ENCODE results near the gene HLA-DQB2.

The HLA-DQB2 gene

GRCh38 chr6:32718879-32719278 is 44.5 kb downstream of the HLA-DQB2 start:
- DNase-seq (ENCODE audit: low read depth): no peak
- TF ChIP-seq CTCF (IDR thresholded peaks at IDR 0.05; ENCODE audit: control insufficient read depth, insufficient read depth, low read depth, low read length, missing control alignments): no peak
- H3K4me3 ChIP-seq (ENCODE audit: control insufficient read depth, low read depth, low read length): no peak overlapping the region

- no peak for DNase-seq (ENCODE audit: low read depth)
- no peak overlapping the region for H3K4me3 ChIP-seq (ENCODE audit: control insufficient read depth, low read depth, low read length)
- TF ChIP-seq CTCF (IDR thresholded peaks at IDR 0.05; ENCODE audit: control insufficient read depth, insufficient read depth, low read depth, low read length, missing control alignments): no peak
Observed at GRCh38 chr6:32716396-32716795, 46.9 kb downstream of the HLA-DQB2 start.

- no peak overlapping the region for H3K4me3 ChIP-seq (ENCODE audit: control insufficient read depth, low read depth, low read length)
- TF ChIP-seq CTCF (IDR thresholded peaks at IDR 0.05; ENCODE audit: control insufficient read depth, insufficient read depth, low read depth, low read length, missing control alignments): no peak
- no peak for DNase-seq (ENCODE audit: low read depth)
Observed at GRCh38 chr6:32713241-32713640, 50.1 kb downstream of the HLA-DQB2 start.

- DNase-seq (ENCODE audit: low read depth): no peak
- TF ChIP-seq CTCF (IDR thresholded peaks at IDR 0.05; ENCODE audit: control insufficient read depth, insufficient read depth, low read depth, low read length, missing control alignments): no peak
- no peak overlapping the region for H3K4me3 ChIP-seq (ENCODE audit: control insufficient read depth, low read depth, low read length)
Observed at GRCh38 chr6:32709625-32710024, 53.7 kb downstream of the HLA-DQB2 start.
